Epithelial cell of proximal tubule (primary cell): ENCODE results near the gene KRTAP5-2. TPM values are rescaled to one million over a fixed set of nuclear protein-coding genes. Genes with fewer than 3 reads are reported as not detected.

Source experiments
- DNase-seq: peaks from one replicate; pipeline ENCODE4 v3.0.0-alpha.2; 2011; ENCODE audit warnings: low read depth
- H3K4me3 ChIP-seq: 2 replicates; pipeline ENCODE4 v1.5.1; 2011; ENCODE audit warnings: low read depth, mild to moderate bottlenecking, low read length
- total RNA-seq: library from RNA; depleted of rRNA; stranded (reverse); fragments of >200 nt; gene quantifications from 2 replicates; pipeline ENCODE4 v1.2.3, GENCODE V29; 2015
- TF ChIP-seq, protein P1 (sequence below): conservative IDR thresholded peaks from 2 replicates; pipeline ENCODE4 v1.5.1; 2012; ENCODE audit warnings: low read depth, mild to moderate bottlenecking, low read length

The KRTAP5-2 gene
- total RNA-seq, 1 donor from 2014 or later, result not detected

DNA sequence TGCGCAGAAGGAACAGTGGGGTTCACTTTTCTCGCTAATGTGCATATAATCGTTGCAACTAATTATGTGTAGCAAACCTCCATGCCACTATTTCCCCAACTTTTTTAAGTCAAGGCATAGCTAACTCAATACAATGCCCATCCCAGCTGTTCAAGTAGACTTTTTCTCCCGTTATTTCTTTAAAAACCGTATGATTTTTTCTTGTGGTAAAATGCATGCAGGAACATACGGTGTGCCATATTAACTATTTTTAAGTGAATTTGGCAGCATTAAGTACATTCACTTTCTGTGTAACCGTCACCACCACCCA, 23.2 kb downstream of the KRTAP5-2 start:
- TF ChIP-seq, protein P1, sequence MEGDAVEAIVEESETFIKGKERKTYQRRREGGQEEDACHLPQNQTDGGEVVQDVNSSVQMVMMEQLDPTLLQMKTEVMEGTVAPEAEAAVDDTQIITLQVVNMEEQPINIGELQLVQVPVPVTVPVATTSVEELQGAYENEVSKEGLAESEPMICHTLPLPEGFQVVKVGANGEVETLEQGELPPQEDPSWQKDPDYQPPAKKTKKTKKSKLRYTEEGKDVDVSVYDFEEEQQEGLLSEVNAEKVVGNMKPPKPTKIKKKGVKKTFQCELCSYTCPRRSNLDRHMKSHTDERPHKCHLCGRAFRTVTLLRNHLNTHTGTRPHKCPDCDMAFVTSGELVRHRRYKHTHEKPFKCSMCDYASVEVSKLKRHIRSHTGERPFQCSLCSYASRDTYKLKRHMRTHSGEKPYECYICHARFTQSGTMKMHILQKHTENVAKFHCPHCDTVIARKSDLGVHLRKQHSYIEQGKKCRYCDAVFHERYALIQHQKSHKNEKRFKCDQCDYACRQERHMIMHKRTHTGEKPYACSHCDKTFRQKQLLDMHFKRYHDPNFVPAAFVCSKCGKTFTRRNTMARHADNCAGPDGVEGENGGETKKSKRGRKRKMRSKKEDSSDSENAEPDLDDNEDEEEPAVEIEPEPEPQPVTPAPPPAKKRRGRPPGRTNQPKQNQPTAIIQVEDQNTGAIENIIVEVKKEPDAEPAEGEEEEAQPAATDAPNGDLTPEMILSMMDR, result no peak
- no peak overlapping the region for H3K4me3 ChIP-seq
- DNase-seq, result no peak

DNA sequence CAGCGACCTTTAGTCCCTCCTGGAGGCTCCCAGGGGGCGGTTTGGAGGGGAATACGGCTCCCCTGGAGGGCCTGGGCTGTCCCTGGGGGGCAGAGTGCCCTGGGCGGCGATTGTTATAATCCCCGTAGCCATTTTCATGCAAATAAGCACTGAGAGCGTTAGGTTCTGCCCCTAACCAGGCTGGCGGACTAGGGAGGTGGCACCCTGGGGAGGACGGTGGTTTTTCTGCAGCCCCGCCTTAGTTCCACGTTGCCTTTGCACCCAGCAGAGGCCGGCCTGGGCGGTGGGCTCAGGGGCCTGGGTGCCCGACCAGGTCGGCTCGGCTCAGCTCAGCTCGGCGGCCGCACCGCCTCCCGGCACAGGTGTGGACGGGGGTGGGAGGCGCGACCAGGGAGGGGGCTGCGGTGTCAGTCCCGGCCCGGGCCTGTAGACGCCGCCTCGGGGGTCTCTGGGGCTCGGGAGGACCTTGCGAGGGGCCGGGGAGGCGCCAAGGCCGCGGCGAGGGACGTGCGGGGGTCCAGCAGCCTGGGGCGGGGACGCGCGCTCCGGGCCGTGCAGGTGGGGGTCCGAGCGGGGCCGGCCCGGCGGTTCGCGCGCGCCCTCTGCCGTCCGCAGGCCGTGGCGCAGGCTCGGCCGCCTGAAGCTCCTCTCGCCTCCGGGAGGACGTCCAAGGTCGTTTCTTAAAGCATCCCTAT, 23.7 kb downstream of the KRTAP5-2 start:
- peak overlapping the region; percentile 38 for H3K4me3 ChIP-seq
- TF ChIP-seq, protein P1, result peak; percentile 63
- no peak for DNase-seq

DNA sequence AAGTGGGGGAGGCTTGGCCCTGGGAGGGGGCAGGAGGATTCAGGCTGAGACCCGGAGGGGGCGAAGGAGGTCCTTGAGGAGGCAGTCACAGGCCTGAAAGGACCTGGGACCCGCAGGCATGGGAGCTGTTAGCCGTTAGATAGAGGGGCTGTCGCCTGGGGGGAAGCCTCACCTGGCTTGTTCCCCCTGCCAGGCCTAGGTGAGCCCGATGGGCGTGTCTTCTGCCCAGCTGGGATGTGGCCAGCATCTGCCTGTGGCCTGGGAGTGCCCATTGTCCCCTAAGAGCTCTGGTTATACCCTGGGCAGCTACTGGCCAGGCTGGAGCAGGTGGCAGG, 24.2 kb downstream of the KRTAP5-2 start:
- DNase-seq, result no peak
- TF ChIP-seq, protein P1, result no peak

GRCh38 chr11:1573077-1573902, 24.8 kb downstream of the KRTAP5-2 start:
- TF ChIP-seq, protein P1, result no peak
- no peak for DNase-seq
- H3K4me3 ChIP-seq, result peak overlapping the region; percentile 55

More for the DNA sequence above, 24.2 kb downstream of the KRTAP5-2 start:
- H3K4me3 ChIP-seq, result peak overlapping the region; percentile 38

DNA sequence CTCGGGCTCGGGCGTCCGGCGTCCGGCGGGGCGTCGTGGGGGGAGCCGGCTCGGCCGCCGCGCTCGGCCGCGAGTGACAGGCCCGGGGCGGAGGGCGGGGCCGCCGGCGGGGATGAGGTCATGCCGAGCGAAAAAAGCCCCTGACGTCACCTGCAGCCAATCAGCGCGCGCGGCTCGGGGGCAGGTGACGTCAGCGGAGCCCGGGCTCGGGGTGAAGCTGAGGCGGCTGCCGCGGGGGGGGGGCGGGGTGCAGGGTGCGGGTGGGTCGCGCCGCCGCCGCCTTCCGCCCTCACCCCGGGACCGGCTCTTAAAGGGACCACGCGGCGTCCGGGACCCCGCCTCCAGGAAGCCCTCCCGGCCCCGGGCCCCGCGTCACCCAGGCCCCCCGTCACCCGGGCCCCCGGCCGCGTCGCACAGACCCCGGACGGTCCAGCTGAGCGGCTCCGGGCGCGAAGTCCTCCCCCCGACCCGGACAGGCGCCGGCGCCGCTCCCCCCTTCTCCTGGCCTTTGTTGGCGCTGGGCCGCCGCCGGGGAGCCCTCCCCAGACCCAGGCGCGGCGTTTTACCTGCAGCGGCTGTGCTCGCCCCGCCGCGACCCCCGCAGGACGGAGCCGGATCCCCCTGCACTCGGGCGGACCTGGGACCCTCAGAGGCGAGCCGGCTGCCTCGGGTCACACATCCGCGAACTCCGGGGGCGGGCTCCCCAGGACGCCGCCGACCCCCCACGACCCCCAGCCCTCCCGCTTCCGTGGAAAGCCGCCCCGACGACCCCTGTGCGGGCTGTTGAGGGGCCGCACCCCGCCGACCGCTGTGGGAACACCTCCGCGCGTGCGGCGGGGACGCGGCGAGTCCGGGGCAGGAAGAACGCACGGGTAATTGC, 25.7 kb downstream of the KRTAP5-2 start, which contains the start of gene DUSP8:
Gene DUSP8 (minus strand): TSS at position 75 of the 880 bp plus-strand sequence. CDS start 6,445 bp downstream, outside the sequence.
- TF ChIP-seq, protein P1, result no peak
- DNase-seq, result no peak
- H3K4me3 ChIP-seq, result peak within 1 kb of the TSS; percentile 60

DNA sequence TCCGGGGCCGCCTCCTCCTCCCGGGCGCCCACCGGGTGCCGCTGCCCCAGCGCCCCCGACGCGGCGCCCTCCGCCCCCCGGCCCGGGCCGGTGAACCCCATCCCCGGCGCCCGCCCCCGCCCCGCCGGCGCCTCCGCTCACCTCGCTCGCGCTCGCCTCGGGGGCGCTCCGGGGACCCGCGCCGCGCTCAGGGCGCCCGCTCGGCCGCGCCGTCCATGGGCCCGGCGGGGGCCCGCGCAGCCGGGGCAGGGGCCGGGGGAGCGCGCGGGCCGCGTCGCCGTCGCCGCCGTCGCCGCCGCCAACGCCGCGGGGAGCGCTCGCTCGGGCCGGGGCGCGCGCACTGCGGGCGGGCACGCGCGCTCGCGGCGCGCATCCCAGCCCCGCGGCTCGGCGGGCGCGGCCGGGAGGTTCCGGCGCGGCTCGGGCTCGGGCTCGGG, 26.3 kb downstream of the KRTAP5-2 start:
- peak overlapping the region; percentile 60 for H3K4me3 ChIP-seq
- no peak for DNase-seq

More for the DNA sequence above, 26.3 kb downstream of the KRTAP5-2 start:
- TF ChIP-seq, protein P1, result no peak
